ENCODE measurements around the gene BIK.

The BIK gene

DNA sequence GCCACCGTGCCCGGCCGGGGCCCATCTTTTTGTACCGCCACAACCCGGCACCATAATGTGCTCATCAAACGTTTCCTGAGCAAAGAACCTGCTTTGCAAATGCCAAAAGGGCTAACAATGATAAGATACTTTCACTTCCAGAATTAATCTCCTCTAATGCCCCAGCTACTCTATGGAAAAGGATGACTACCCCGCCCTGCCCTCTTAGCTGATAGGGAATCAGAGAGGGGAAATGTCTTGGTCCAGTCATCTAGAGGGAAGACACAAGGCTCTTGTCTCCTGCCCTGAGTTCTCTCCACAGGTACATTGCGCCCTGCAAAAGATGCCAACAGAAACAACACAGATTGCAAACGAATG lies 21.9 kb upstream of the BIK start:
- H3K27ac ChIP-seq (ENCODE audit: low read depth in 2 of 2, low read length in 2 of 2), result peak overlapping the region; percentile 63 to 74

DNA sequence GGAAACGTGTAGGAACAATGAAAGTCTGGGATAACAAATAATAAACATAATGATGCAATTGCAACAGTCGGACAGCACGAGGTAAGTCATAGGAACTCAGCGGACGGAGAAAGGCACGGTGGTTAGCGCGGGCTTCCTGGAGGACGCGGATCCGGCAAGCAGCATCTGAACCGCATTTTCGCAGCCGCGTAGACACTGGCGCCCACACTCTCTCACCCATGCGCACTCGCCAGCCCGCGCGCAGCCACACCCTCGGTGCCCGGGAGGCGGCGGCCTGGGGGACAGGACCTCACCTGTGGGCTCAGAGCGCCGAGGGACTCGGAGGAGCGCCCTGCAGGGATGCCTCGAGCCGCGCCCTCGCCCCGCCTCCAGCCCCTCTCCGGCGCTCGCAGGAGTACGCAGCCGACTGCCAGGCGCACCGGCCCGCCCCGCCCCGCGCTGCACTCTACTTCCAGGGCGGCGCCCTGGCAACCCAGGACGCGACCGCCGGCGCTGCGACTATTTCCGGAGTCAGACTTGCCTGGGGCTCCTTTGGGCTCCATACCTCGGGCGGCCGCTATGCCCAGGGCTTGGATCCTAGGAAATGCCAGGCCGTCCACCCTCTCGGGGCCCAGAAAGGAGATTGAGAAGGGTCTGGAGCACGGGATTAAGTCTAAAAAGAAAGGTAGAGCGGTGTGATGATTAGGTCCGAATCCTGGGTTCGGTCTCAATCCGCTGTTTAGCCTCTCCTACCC lies 21.4 kb upstream of the BIK start, which contains the start of gene TTLL1:
TTLL1 (minus strand) TSS at position 408 of the 734 bp plus-strand sequence. CDS start 13,805 bp downstream, outside the sequence.
- peak within 1 kb of the TSS; percentile 79 to 94 for H3K4me3 ChIP-seq (ENCODE audit: low read length in 2 of 2)
- H3K36me3 ChIP-seq (ENCODE audit: control insufficient read depth in 2 of 2, insufficient read depth in 2 of 2, low read length in 2 of 2), result no peaks in the 10 kb centered on the region
- peak within 1 kb of the TSS; percentile 38 to 78 for H3K9ac ChIP-seq (ENCODE audit: low read depth in 1 of 2, low read length in 2 of 2)
- H3K27me3 ChIP-seq (ENCODE audit: control insufficient read depth in 2 of 2, insufficient read depth in 2 of 2, low read length in 2 of 2), result no peaks in the 10 kb centered on the region
- H3K9me3 ChIP-seq (ENCODE audit: control insufficient read depth in 2 of 2, low read length in 2 of 2), result no peaks in the 10 kb centered on the region
- H3K27ac ChIP-seq (ENCODE audit: low read depth in 2 of 2, low read length in 2 of 2), result peak within 1 kb of the TSS; percentile 63 to 74
- peaks cover 18% of the 10 kb centered on the region in 2 donors for H3K4me1 ChIP-seq (ENCODE audit: control insufficient read depth in 2 of 2, insufficient read depth in 2 of 2, low read length in 2 of 2)

More for the DNA sequence above, 21.9 kb upstream of the BIK start:
- H3K27me3 ChIP-seq (ENCODE audit: control insufficient read depth in 2 of 2, insufficient read depth in 2 of 2, low read length in 2 of 2), result no peaks in the 10 kb centered on the region
- H3K36me3 ChIP-seq (ENCODE audit: control insufficient read depth in 2 of 2, insufficient read depth in 2 of 2, low read length in 2 of 2), result no peaks in the 10 kb centered on the region
- H3K9me3 ChIP-seq (ENCODE audit: control insufficient read depth in 2 of 2, low read length in 2 of 2), result no peaks in the 10 kb centered on the region
- peaks cover 15 to 18% of the 10 kb centered on the region in 2 donors for H3K4me1 ChIP-seq (ENCODE audit: control insufficient read depth in 2 of 2, insufficient read depth in 2 of 2, low read length in 2 of 2)
- peak overlapping the region; percentile 79 to 94 for H3K4me3 ChIP-seq (ENCODE audit: low read length in 2 of 2)
- H3K9ac ChIP-seq (ENCODE audit: low read depth in 1 of 2, low read length in 2 of 2), result peak overlapping the region; percentile 38 to 78

DNA sequence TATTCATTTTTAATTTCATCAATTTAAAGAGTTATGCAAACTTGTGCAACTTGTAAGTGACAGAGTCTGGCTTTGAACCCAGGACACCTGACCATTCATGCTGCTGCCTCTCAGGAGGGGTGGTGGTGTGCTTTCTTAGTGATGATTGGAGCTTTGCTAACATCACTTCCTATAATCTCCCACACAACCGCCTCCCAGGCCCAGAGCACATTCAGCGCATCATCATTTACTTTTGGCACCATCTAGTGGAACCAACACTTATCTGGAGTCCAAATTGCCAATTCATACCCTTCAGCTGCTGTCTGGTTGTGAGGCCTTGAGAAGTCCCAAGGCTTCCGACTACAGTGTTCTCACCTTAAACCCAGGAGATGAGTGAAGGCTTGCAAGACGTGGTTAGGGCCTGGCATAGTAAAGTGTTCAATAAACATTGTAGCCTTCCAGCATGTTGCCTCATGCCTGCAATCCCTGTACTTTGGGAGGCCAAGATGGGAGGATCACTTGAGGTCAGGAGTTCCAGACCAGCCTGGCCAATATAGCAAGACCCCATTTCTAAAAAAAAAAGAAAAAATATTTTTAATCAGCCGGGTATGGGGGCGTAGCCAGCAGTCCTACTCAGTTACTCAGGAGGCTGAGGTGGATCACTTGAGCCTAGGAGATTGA lies 20.3 kb upstream of the BIK start:
- H3K4me1 ChIP-seq (ENCODE audit: control insufficient read depth in 2 of 2, insufficient read depth in 2 of 2, low read length in 2 of 2), result peaks cover 18 to 20% of the 10 kb centered on the region in 2 donors

GRCh38 chr22:43092085-43092484 lies 18.5 kb upstream of the BIK start:
- Histone ChIP-seq H3K9me3 (ENCODE audit: control insufficient read depth in 2 of 2, low read length in 2 of 2) (peaks cover 0 to 4% of the 10 kb centered on the region in 2 donors), H3K4me1 (ENCODE audit: control insufficient read depth in 2 of 2, insufficient read depth in 2 of 2, low read length in 2 of 2) (peaks cover 5 to 10% of the 10 kb centered on the region in 2 donors), H3K36me3 (ENCODE audit: control insufficient read depth in 2 of 2, insufficient read depth in 2 of 2, low read length in 2 of 2) (no peaks in the 10 kb centered on the region), H3K4me3 (ENCODE audit: low read length in 2 of 2) (no peak overlapping the region), H3K27ac (ENCODE audit: low read depth in 2 of 2, low read length in 2 of 2) (no peak overlapping the region), H3K27me3 (ENCODE audit: control insufficient read depth in 2 of 2, insufficient read depth in 2 of 2, low read length in 2 of 2) (no peaks in the 10 kb centered on the region), H3K9ac (ENCODE audit: low read depth in 1 of 2, low read length in 2 of 2) (no peak overlapping the region)

More for the DNA sequence above, 20.3 kb upstream of the BIK start:
- Histone ChIP-seq H3K4me3 (ENCODE audit: low read length in 2 of 2) (no peak overlapping the region), H3K9ac (ENCODE audit: low read depth in 1 of 2, low read length in 2 of 2) (no peak overlapping the region), H3K9me3 (ENCODE audit: control insufficient read depth in 2 of 2, low read length in 2 of 2) (no peaks in the 10 kb centered on the region), H3K27ac (ENCODE audit: low read depth in 2 of 2, low read length in 2 of 2) (no peak overlapping the region), H3K27me3 (ENCODE audit: control insufficient read depth in 2 of 2, insufficient read depth in 2 of 2, low read length in 2 of 2) (no peaks in the 10 kb centered on the region), H3K36me3 (ENCODE audit: control insufficient read depth in 2 of 2, insufficient read depth in 2 of 2, low read length in 2 of 2) (no peaks in the 10 kb centered on the region)

DNA sequence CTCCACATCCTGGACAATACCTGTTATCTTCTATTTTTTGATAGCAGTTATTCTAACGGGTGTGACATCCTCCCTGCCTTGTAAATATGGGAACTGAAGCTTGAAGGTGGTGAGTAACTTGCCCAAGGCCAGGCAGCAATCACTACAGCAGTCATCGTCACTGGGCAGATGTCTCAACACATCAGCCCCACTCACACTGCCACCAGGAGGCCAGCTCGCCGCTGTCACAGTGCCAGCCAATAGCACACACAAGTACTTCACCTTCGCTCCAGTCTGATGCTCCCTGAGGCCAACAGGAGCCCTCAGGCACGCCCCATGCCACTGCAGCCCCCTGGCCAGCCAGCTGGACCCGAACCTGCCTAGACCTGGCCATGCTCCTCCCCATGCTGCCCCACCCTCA lies 16.5 kb upstream of the BIK start:
- Histone ChIP-seq H3K27ac (ENCODE audit: low read depth in 2 of 2, low read length in 2 of 2) (no peak overlapping the region), H3K4me1 (ENCODE audit: control insufficient read depth in 2 of 2, insufficient read depth in 2 of 2, low read length in 2 of 2) (peaks cover 0 to 7% of the 10 kb centered on the region in 2 donors), H3K9me3 (ENCODE audit: control insufficient read depth in 2 of 2, low read length in 2 of 2) (peaks cover 0 to 4% of the 10 kb centered on the region in 2 donors), H3K4me3 (ENCODE audit: low read length in 2 of 2) (no peak overlapping the region), H3K27me3 (ENCODE audit: control insufficient read depth in 2 of 2, insufficient read depth in 2 of 2, low read length in 2 of 2) (no peaks in the 10 kb centered on the region), H3K9ac (ENCODE audit: low read depth in 1 of 2, low read length in 2 of 2) (no peak overlapping the region), H3K36me3 (ENCODE audit: control insufficient read depth in 2 of 2, insufficient read depth in 2 of 2, low read length in 2 of 2) (no peaks in the 10 kb centered on the region)

DNA sequence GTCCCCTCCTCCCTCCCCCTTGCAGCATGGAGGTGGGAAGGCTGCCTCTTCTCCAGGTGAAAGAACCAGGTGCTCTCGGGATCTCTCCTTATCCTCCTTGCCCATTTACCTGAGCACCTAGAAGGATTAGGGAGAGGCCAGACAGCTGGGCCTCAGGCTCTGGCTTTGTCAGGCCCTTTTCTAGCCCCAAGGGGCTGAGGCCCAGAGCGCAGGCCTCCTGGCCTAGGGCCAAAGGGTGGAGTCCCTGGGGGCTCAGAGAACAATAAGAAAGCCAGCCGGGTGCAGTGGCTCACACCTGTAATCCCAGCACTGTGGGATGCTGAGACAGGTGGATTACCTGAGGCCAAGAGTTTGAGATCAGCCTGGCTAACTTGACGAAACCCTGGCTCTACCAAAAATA lies 16.0 kb upstream of the BIK start:
- peaks cover 0 to 5% of the 10 kb centered on the region in 2 donors for H3K4me1 ChIP-seq (ENCODE audit: control insufficient read depth in 2 of 2, insufficient read depth in 2 of 2, low read length in 2 of 2)
- H3K27ac ChIP-seq (ENCODE audit: low read depth in 2 of 2, low read length in 2 of 2), result no peak overlapping the region
- H3K9me3 ChIP-seq (ENCODE audit: control insufficient read depth in 2 of 2, low read length in 2 of 2), result peaks cover 0 to 4% of the 10 kb centered on the region in 2 donors
- H3K36me3 ChIP-seq (ENCODE audit: control insufficient read depth in 2 of 2, insufficient read depth in 2 of 2, low read length in 2 of 2), result no peaks in the 10 kb centered on the region
- H3K27me3 ChIP-seq (ENCODE audit: control insufficient read depth in 2 of 2, insufficient read depth in 2 of 2, low read length in 2 of 2), result no peaks in the 10 kb centered on the region
- no peak overlapping the region for H3K9ac ChIP-seq (ENCODE audit: low read depth in 1 of 2, low read length in 2 of 2)
- no peak overlapping the region for H3K4me3 ChIP-seq (ENCODE audit: low read length in 2 of 2)

DNA sequence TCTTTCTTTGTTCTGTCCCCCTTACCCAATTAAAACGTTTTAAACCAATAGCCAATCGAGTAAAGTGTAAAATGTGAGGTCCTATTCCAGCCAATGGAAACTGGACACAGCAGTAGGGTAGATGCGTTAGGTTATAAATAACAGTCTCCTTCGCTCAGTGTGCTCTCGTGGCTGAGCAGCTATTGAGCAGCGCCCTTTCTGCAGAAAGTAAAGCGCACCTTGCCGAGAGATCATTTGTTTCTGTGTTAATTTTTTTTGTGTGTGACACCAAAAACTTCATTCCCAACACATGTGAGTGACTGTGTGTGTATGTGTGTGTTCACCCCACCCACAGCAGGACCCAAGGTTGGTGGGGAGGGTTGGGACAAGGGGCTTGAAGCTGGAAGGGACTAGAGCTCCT lies 14.1 kb upstream of the BIK start:
- Histone ChIP-seq H3K9me3 (ENCODE audit: control insufficient read depth in 2 of 2, low read length in 2 of 2) (peaks cover 0 to 4% of the 10 kb centered on the region in 2 donors), H3K4me1 (ENCODE audit: control insufficient read depth in 2 of 2, insufficient read depth in 2 of 2, low read length in 2 of 2) (peaks cover 0 to 5% of the 10 kb centered on the region in 2 donors), H3K27me3 (ENCODE audit: control insufficient read depth in 2 of 2, insufficient read depth in 2 of 2, low read length in 2 of 2) (no peaks in the 10 kb centered on the region), H3K27ac (ENCODE audit: low read depth in 2 of 2, low read length in 2 of 2) (no peak overlapping the region), H3K4me3 (ENCODE audit: low read length in 2 of 2) (no peak overlapping the region), H3K9ac (ENCODE audit: low read depth in 1 of 2, low read length in 2 of 2) (no peak overlapping the region), H3K36me3 (ENCODE audit: control insufficient read depth in 2 of 2, insufficient read depth in 2 of 2, low read length in 2 of 2) (no peaks in the 10 kb centered on the region)

DNA sequence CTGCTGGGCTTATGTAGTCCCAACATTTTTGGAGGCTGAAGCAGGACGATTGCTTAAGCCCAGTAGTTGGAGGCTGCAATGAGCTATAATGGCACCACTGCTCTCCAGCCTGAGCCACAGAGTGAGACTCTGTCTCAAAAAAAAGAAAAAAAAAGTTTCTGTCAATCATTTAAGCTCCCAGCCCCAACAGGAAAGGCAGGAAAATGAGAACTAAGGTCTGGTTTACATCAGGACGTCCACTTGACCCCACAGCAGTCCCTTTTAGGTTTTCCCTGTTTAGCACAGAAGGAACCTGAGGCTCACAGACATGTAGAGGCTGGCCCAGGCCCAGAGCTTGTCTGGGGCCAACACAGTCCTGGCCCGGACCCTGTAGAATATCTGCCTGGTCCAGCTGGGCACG lies 12.2 kb upstream of the BIK start:
- no peak overlapping the region for H3K27ac ChIP-seq (ENCODE audit: low read depth in 2 of 2, low read length in 2 of 2)
- H3K4me3 ChIP-seq (ENCODE audit: low read length in 2 of 2), result no peak overlapping the region
- no peaks in the 10 kb centered on the region for H3K27me3 ChIP-seq (ENCODE audit: control insufficient read depth in 2 of 2, insufficient read depth in 2 of 2, low read length in 2 of 2)
- peaks cover 0 to 5% of the 10 kb centered on the region in 2 donors for H3K4me1 ChIP-seq (ENCODE audit: control insufficient read depth in 2 of 2, insufficient read depth in 2 of 2, low read length in 2 of 2)
- peaks cover 0 to 4% of the 10 kb centered on the region in 2 donors for H3K9me3 ChIP-seq (ENCODE audit: control insufficient read depth in 2 of 2, low read length in 2 of 2)
- H3K36me3 ChIP-seq (ENCODE audit: control insufficient read depth in 2 of 2, insufficient read depth in 2 of 2, low read length in 2 of 2), result no peaks in the 10 kb centered on the region
- H3K9ac ChIP-seq (ENCODE audit: low read depth in 1 of 2, low read length in 2 of 2), result no peak overlapping the region

- no peak overlapping the region for H3K27ac ChIP-seq (ENCODE audit: low read depth in 2 of 2, low read length in 2 of 2)
Measured at GRCh38 chr22:43099095-43099494, 11.5 kb upstream of the BIK start.

GRCh38 chr22:43100225-43100624 lies 10.3 kb upstream of the BIK start:
- no peak overlapping the region for H3K4me3 ChIP-seq (ENCODE audit: low read length in 2 of 2)
- H3K36me3 ChIP-seq (ENCODE audit: control insufficient read depth in 2 of 2, insufficient read depth in 2 of 2, low read length in 2 of 2), result no peaks in the 10 kb centered on the region
- no peaks in the 10 kb centered on the region for H3K27me3 ChIP-seq (ENCODE audit: control insufficient read depth in 2 of 2, insufficient read depth in 2 of 2, low read length in 2 of 2)
- H3K9me3 ChIP-seq (ENCODE audit: control insufficient read depth in 2 of 2, low read length in 2 of 2), result peaks cover 0 to 4% of the 10 kb centered on the region in 2 donors
- no peak overlapping the region for H3K9ac ChIP-seq (ENCODE audit: low read depth in 1 of 2, low read length in 2 of 2)
- peaks cover 0 to 3% of the 10 kb centered on the region in 2 donors for H3K4me1 ChIP-seq (ENCODE audit: control insufficient read depth in 2 of 2, insufficient read depth in 2 of 2, low read length in 2 of 2)
- no peak overlapping the region for H3K27ac ChIP-seq (ENCODE audit: low read depth in 2 of 2, low read length in 2 of 2)

More at GRCh38 chr22:43099095-43099494, 11.5 kb upstream of the BIK start:
- Histone ChIP-seq H3K9ac (ENCODE audit: low read depth in 1 of 2, low read length in 2 of 2) (no peak overlapping the region), H3K4me1 (ENCODE audit: control insufficient read depth in 2 of 2, insufficient read depth in 2 of 2, low read length in 2 of 2) (peaks cover 0 to 2% of the 10 kb centered on the region in 2 donors), H3K36me3 (ENCODE audit: control insufficient read depth in 2 of 2, insufficient read depth in 2 of 2, low read length in 2 of 2) (no peaks in the 10 kb centered on the region), H3K4me3 (ENCODE audit: low read length in 2 of 2) (no peak overlapping the region), H3K9me3 (ENCODE audit: control insufficient read depth in 2 of 2, low read length in 2 of 2) (peaks cover 0 to 4% of the 10 kb centered on the region in 2 donors), H3K27me3 (ENCODE audit: control insufficient read depth in 2 of 2, insufficient read depth in 2 of 2, low read length in 2 of 2) (no peaks in the 10 kb centered on the region)

All from mucosa of rectum (tissue), 2 donors.